Ovary (tissue), 9 donors: ENCODE results near the gene POLR3K. TPM values are rescaled to one million over a fixed set of nuclear protein-coding genes. Genes with fewer than 3 reads are reported as not detected.

Source experiments
- DNase-seq, 5 donors: peaks; one replicate each; pipeline ENCODE4 v3.0.0-alpha.2; 2019 to 2020
- H3K27ac ChIP-seq, 2 donors: fragments of 200-600 bp; one replicate each; pipeline versions ENCODE4 v1.5.1 to v1.8.0; 2019 to 2022
- H3K27me3 ChIP-seq: fragments of 200-600 bp; one replicate; pipeline ENCODE4 v1.8.0; 2022
- H3K36me3 ChIP-seq: fragments of 200-600 bp; sonication (generic); one replicate; pipeline ENCODE4 v1.5.1; 2019
- H3K4me1 ChIP-seq: one replicate; pipeline ENCODE4 v1.8.1; 2013; ENCODE audit warnings: mild to moderate bottlenecking, moderate library complexity; ENCODE audit not compliant: insufficient read depth
- H3K4me3 ChIP-seq: fragments of 200-600 bp; sonication (generic); one replicate; pipeline ENCODE4 v1.5.1; 2017
- H3K9me3 ChIP-seq, 2 donors: fragments of 200-600 bp in 1 of 2; sonication (generic) in 1 of 2; one replicate each; pipeline versions ENCODE4 v1.5.1 to v1.8.1; 2013 to 2019; ENCODE audit warnings: mild to moderate bottlenecking in 1 of 2, moderate library complexity in 1 of 2
- EP300 ChIP-seq: sonication (generic); formaldehyde crosslinking; IDR thresholded peaks from one replicate; pipeline ENCODE4 v1.6.1; 2017; ENCODE audit warnings: antibody characterized with exemption
- POLR2A ChIP-seq: fragments of 450-650 bp; IDR thresholded peaks from one replicate; pipeline ENCODE4 v1.6.1; 2017; ENCODE audit warnings: antibody characterized with exemption, mild to moderate bottlenecking, moderate library complexity
- WGBS, 3 donors: extraction: QIAGEN DNeasy Blood & Tissue Kit in 1 of 3; methylation state at CpG; one replicate each; pipeline versions ENCODE4 v1.1.5 to v1.1.7; 2013 to 2017; 5-methylcytosine and 5-hydroxymethylcytosine counted together
- intact Hi-C, 4 donors: fragments of 100-400 bp; cut with DNase I; formaldehyde crosslinking; loops; one replicate each; pipeline versions ENCODE4 v1.11.0 to v1.15.1; 2022 to 2023
- polyA plus RNA-seq, 2 donors: library from polyadenylated mRNA; stranded (reverse); fragments of 200-250 nt in 1 of 2; fragments of 350-450 nt in 1 of 2; fragmentation: Illumina TruSeq in 1 of 2; extraction: RNeasy Lipid Tissue Mini Kit (QIAGEN cat#74804) in 1 of 2; gene quantifications; one replicate each; pipeline ENCODE4 v1.2.3, GENCODE V29; 2013 to 2014
- total RNA-seq, 7 donors: library from RNA; depleted of rRNA in 2 of 7; stranded (reverse); fragments of >200 nt in 2 of 7; fragmentation: NEBNext Ultra II Directional in 3 of 7; extraction: Animal tissue kit (Norgen Biotek cat#: 25700) in 3 of 7; gene quantifications; one replicate each; pipeline versions ENCODE4 v1.1.0 to v1.2.4, GENCODE V29; 2016 to 2023
- TF ChIP-seq, protein P1 (sequence below), 3 donors: fragments of 450-650 bp in 2 of 3; fragments of 200-600 bp in 1 of 3; IDR thresholded peaks; one replicate each; pipeline versions ENCODE4 v1.5.1 to v1.8.0; 2016 to 2022; ENCODE audit warnings: antibody characterized with exemption in 3 of 3, mild to moderate bottlenecking in 1 of 3
- donor health status: DM: no; HTN: no; CAD: no; lungs with moderate emphysema.
- donor health status: DM: no; HTN: no; CAD: no.
- donor health status: Bipolar disorder and iron deficiency.
- donor health status: DM: yes; HTN: yes; CAD: no.
- donor health status: DM: no; HTN: no; CAD: no.
- donor health status: DM: yes; HTN: yes; CAD: no.

The POLR3K gene
- total and polyA plus RNA-seq, 9 donors = 3.7 to 11.9 (median 9.9) TPM

- TF ChIP-seq POLR2A (no peak), EP300 (no peak)
- TF ChIP-seq, protein P1, sequence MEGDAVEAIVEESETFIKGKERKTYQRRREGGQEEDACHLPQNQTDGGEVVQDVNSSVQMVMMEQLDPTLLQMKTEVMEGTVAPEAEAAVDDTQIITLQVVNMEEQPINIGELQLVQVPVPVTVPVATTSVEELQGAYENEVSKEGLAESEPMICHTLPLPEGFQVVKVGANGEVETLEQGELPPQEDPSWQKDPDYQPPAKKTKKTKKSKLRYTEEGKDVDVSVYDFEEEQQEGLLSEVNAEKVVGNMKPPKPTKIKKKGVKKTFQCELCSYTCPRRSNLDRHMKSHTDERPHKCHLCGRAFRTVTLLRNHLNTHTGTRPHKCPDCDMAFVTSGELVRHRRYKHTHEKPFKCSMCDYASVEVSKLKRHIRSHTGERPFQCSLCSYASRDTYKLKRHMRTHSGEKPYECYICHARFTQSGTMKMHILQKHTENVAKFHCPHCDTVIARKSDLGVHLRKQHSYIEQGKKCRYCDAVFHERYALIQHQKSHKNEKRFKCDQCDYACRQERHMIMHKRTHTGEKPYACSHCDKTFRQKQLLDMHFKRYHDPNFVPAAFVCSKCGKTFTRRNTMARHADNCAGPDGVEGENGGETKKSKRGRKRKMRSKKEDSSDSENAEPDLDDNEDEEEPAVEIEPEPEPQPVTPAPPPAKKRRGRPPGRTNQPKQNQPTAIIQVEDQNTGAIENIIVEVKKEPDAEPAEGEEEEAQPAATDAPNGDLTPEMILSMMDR (IDR thresholded peaks at IDR 0.05) = no peak
- 80 to 87% (median 86%) methylated on average over 9 of the region's 9 CpGs for WGBS, 3 donors
- Histone ChIP-seq H3K27me3 (no peaks in the 10 kb centered on the region), H3K36me3 (no peaks in the 10 kb centered on the region), H3K4me1 (peaks cover 12% of the 10 kb centered on the region), H3K9me3 (no peaks in the 10 kb centered on the region), H3K27ac (no peak overlapping the region), H3K4me3 (no peak overlapping the region)
- DNase-seq = no peak
- intact Hi-C loops = no loop called here
These were observed 11.5 kb upstream of the POLR3K start for GRCh38 chr16:64914-65255.

DNA sequence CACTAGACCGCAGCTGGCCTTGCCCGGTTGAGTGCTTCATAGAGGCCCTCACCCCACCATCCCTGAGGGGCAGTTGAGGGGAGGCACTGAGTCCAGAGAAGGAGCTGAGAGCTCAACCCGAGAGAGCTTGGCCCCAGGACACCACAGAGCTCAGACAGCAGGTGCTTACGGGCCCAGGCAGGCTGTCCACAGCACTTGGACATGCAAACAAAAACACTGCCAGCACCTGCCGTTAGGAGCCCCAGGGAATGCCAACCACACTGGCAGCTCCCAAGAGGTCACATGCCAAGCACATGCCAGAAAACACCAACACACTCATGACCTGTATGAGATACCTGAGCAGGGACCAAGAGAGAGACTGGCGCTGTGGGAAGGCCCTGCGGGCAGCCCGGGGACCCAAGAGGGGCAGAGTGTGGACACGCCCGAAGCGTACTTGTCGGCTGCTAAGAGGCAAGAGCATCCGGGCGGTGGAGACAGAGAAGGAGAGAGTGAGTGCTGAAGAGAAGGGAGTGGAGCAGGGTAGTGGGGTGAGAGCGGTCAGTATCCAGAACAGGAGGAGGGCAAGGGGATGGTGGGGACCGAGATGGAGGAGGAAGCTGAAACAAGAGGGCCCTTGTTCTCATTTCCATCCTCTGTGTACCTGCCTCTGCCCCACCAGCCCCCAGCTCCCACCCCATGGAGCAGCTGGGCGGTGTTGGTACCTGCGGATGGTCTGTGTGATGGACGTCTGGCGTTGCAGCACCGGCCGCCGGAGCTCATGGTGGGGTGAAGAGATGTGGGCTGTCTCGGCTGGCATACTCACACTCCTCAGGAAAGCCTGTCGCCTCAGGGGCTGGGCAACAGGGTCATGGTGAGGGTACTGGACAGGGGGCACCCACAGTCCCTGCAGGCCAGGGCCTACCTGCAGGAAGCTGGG is 10.8 kb upstream of the POLR3K start:
- Histone ChIP-seq H3K9me3 (no peaks in the 10 kb centered on the region), H3K4me1 (peaks cover 12% of the 10 kb centered on the region), H3K27ac (no peak overlapping the region), H3K27me3 (no peaks in the 10 kb centered on the region), H3K36me3 (no peaks in the 10 kb centered on the region), H3K4me3 (no peak overlapping the region)
- 89% methylated on average over 25 of the region's 25 CpGs for WGBS, 3 donors
- intact Hi-C loops = no loop called here
- TF ChIP-seq, protein P1 (IDR thresholded peaks at IDR 0.05) = no peak
- TF ChIP-seq POLR2A (no peak), EP300 (no peak)
- DNase-seq = no peak

GRCh38 chr16:63466-63865 is 10.1 kb upstream of the POLR3K start:
- Histone ChIP-seq H3K9me3 (no peaks in the 10 kb centered on the region), H3K27me3 (no peaks in the 10 kb centered on the region), H3K4me1 (peaks cover 12% of the 10 kb centered on the region), H3K27ac (no peak overlapping the region), H3K36me3 (no peaks in the 10 kb centered on the region), H3K4me3 (no peak overlapping the region)
- 90 to 95% (median 90%) methylated on average over 16 of the region's 16 CpGs for WGBS, 3 donors
- no peak for TF ChIP-seq POLR2A
- TF ChIP-seq, protein P1 (IDR thresholded peaks at IDR 0.05) = no peak
- no peak for TF ChIP-seq EP300
- no peak for DNase-seq
- intact Hi-C loops = no loop called here

DNA sequence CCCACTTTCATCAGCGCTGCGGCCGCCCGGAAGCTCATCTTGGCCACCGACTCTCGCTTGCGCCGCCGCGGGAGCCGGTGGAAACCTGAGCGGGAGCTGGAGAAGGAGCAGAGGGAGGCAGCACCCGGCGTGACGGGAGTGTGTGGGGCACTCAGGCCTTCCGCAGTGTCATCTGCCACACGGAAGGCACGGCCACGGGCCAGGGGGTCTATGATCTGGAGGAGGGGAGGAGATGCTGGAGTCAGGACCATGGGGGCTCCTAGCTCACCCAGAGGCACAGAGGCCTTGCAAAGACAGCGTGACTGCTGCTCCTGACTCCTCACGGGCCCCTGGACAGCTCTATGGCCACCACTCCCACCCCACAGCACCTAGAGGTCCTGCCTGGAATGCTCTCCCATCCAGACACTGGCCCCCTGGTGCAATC is 9.6 kb upstream of the POLR3K start:
- Histone ChIP-seq H3K36me3 (no peaks in the 10 kb centered on the region), H3K27ac (no peak overlapping the region), H3K27me3 (no peaks in the 10 kb centered on the region), H3K9me3 (no peaks in the 10 kb centered on the region), H3K4me3 (no peak overlapping the region), H3K4me1 (peaks cover 12% of the 10 kb centered on the region)
- WGBS, 3 donors = 90 to 96% (median 95%) methylated on average over 20 to 21 of the region's 21 CpGs
- TF ChIP-seq EP300 (no peak), POLR2A (no peak)
- TF ChIP-seq, protein P1 (IDR thresholded peaks at IDR 0.05) = no peak
- DNase-seq = peak in 1 of 5 donors; percentile 25
- intact Hi-C loops = no loop called here
